ENCODE measurements around the gene CNBP. TPM values are rescaled to one million over a fixed set of nuclear protein-coding genes. Genes with fewer than 3 reads are reported as not detected.
"Not testable (repeated sequence)": the region's sequence is repeated elsewhere in the genome, so short reads cannot be mapped to it uniquely, and the experiment has no call there.

The CNBP gene
- total RNA-seq, 2 experiments from 2014 or later, result 490 to 500 TPM

GRCh38 chr3:129160891-129161859 is 22.5 kb downstream of the CNBP start, which contains the start of gene ISY1:
Gene ISY1 (minus strand): TSS chr3:129161063. CDS start chr3:129160975, 88 bp downstream.
- peak; percentile 91 for DNase-seq
- H3K36me3 Mint-ChIP-seq (ENCODE audit: low read depth), result peaks cover 8% of the 10 kb centered on the region
- no peaks in the 10 kb centered on the region for H3K9me3 Mint-ChIP-seq
- peaks cover 31% of the 10 kb centered on the region for H3K4me1 Mint-ChIP-seq (ENCODE audit: low read depth)
- H3K27me3 Mint-ChIP-seq (ENCODE audit: low read depth), result no peaks in the 10 kb centered on the region
- H3K27ac Mint-ChIP-seq, result peak within 1 kb of the TSS; percentile 99
- intact Hi-C loops (cut with micrococcal nuclease), result loop anchor here (1.0 kb wide), 9 partner anchors 23 to 238 kb away; partner anchors contain the start of gene COPG1
- H3K4me3 Mint-ChIP-seq, result peak within 1 kb of the TSS; percentile 87
- CTCF ChIA-PET, result interaction anchor here (0.5 to 4.9 kb wide), 26 partner anchors 10 to 481 kb away, joined by 3 to 60 read pairs (median 6); partner anchors contain the start of genes CNBP, COPG1 and RAB43

- no peak for DNase-seq
- Mint-ChIP-seq H3K36me3 (ENCODE audit: low read depth) (peaks cover 10% of the 10 kb centered on the region), H3K9me3 (no peaks in the 10 kb centered on the region), H3K27me3 (ENCODE audit: low read depth) (no peaks in the 10 kb centered on the region), H3K4me1 (ENCODE audit: low read depth) (peaks cover 2% of the 10 kb centered on the region), H3K4me3 (no peak overlapping the region), H3K27ac (no peak overlapping the region)
- CTCF ChIA-PET, result interaction anchor here (0.8 to 1.7 kb wide), 6 partner anchors 11 to 175 kb away, joined by 3 to 7 read pairs (median 4); no protein-coding TSS in a partner anchor
- intact Hi-C loops (cut with micrococcal nuclease), result no loop called here
Measured at GRCh38 chr3:129144786-129145185, 38.9 kb downstream of the CNBP start.

GRCh38 chr3:129141011-129141410 is 42.7 kb downstream of the CNBP start:
- H3K4me1 Mint-ChIP-seq (ENCODE audit: low read depth); DNase-seq; H3K9me3 Mint-ChIP-seq; intact Hi-C loops (cut with micrococcal nuclease); H3K27me3 Mint-ChIP-seq (ENCODE audit: low read depth); H3K27ac Mint-ChIP-seq; CTCF ChIA-PET; H3K4me3 Mint-ChIP-seq: not testable (repeated sequence)
- peaks cover 12% of the 10 kb centered on the region for H3K36me3 Mint-ChIP-seq (ENCODE audit: low read depth)

DNA sequence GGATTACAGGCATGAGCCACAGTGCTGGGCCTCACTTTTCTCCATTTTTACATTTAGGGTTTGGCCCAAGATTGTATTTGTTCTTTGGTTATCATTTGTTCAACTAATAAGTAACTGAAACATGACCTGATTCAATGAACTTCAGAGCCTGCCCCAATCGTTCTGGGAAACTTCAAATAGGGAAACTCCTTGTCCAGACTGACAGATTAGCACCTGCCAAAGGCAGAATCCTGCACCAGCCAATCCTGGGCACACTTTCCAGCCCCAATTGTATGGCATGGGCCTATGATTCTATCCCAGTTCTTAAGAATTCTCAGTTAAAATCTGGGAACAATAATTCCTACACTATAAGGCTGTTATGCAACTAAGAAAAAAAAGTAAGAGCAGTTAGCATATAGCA is 43.8 kb downstream of the CNBP start:
- no peak for DNase-seq
- CTCF ChIA-PET, result no interaction called here
- H3K27me3 Mint-ChIP-seq (ENCODE audit: low read depth), result no peaks in the 10 kb centered on the region
- H3K9me3 Mint-ChIP-seq, result no peaks in the 10 kb centered on the region
- no peak overlapping the region for H3K4me3 Mint-ChIP-seq
- intact Hi-C loops (cut with micrococcal nuclease), result no loop called here
- H3K36me3 Mint-ChIP-seq (ENCODE audit: low read depth), result peaks cover 9% of the 10 kb centered on the region
- no peak overlapping the region for H3K27ac Mint-ChIP-seq
- H3K4me1 Mint-ChIP-seq (ENCODE audit: low read depth), result no peaks in the 10 kb centered on the region

DNA sequence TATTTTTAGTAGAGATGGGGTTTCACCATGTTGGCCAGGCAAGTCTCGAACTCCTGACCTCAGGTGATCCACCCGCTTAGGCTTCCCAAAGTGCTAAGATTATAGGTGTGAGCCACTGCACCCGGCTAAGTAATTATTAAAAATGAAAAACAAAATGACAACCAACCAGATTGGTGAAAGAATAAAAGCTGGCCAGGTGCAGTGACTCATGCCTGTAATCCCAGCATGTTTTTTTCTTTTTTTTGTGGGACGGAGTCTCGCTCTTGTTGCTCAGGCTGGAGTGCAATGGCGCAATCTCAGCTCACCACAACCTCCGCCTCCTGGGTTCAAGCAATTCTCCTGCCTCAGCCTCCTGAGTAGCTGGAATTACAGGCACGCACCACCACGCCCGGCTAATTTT is 47.4 kb downstream of the CNBP start:
- Mint-ChIP-seq H3K36me3 (ENCODE audit: low read depth) (peaks cover 19% of the 10 kb centered on the region), H3K4me1 (ENCODE audit: low read depth) (peaks cover 11% of the 10 kb centered on the region)
- H3K4me3 Mint-ChIP-seq; H3K9me3 Mint-ChIP-seq; intact Hi-C loops (cut with micrococcal nuclease); H3K27ac Mint-ChIP-seq; H3K27me3 Mint-ChIP-seq (ENCODE audit: low read depth); DNase-seq: not testable (repeated sequence)
- CTCF ChIA-PET, result interaction anchor here (0.6 to 1.3 kb wide), 2 partner anchors 83 to 629 kb away, joined by 4 to 7 read pairs; no protein-coding TSS in a partner anchor

- Mint-ChIP-seq H3K36me3 (ENCODE audit: low read depth) (peaks cover 18% of the 10 kb centered on the region), H3K27ac (peak overlapping the region; percentile 40), H3K4me1 (ENCODE audit: low read depth) (peaks cover 11% of the 10 kb centered on the region), H3K4me3 (no peak overlapping the region), H3K27me3 (ENCODE audit: low read depth) (no peaks in the 10 kb centered on the region), H3K9me3 (no peaks in the 10 kb centered on the region)
- no peak for DNase-seq
- intact Hi-C loops (cut with micrococcal nuclease), result no loop called here
- CTCF ChIA-PET, result interaction anchor here (0.6 to 1.3 kb wide), 5 partner anchors 9 to 162 kb away, joined by 3 to 5 read pairs (median 3); no protein-coding TSS in a partner anchor
Measured at GRCh38 chr3:129132097-129132866, 51.4 kb downstream of the CNBP start.

DNA sequence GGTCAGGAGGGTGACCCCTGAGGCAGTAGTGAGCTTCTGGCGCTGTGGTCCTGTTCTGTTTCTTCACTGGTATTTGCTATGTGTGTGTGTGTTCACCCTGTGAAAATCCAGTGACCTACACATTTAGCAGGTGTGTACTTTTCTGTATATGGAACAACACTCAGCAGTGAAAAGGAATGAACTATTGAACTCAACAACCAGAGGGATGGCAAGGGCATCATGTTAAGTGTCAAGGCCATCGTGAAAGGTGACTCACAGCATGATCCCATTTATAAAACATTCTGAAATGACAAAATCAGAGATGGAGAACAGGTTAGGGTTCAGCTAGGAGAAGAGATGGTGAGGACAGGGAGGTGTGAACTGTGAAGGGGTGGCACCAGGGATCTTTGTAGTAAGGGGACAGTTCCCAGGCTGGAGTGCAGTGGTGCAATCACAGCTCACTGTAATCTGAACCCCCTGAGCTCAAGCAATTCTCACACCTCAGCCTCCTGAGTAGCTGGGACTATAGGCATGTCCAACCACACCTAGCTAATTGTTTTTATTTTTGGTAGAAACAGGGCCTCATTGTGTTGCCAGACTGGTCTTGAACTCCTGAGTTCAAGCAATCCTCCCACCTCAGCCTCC is 52.1 kb downstream of the CNBP start:
- intact Hi-C loops (cut with micrococcal nuclease), result no loop called here
- no peaks in the 10 kb centered on the region for H3K27me3 Mint-ChIP-seq (ENCODE audit: low read depth)

GRCh38 chr3:129130291-129130813 is 53.3 kb downstream of the CNBP start:
- Mint-ChIP-seq H3K4me3 (no peak overlapping the region), H3K27ac (no peak overlapping the region), H3K36me3 (ENCODE audit: low read depth) (peaks cover 15% of the 10 kb centered on the region), H3K9me3 (no peaks in the 10 kb centered on the region), H3K4me1 (ENCODE audit: low read depth) (peaks cover 11% of the 10 kb centered on the region), H3K27me3 (ENCODE audit: low read depth) (no peaks in the 10 kb centered on the region)
- DNase-seq, result no peak
- CTCF ChIA-PET, result interaction anchor here (0.6 to 1.2 kb wide), 3 partner anchors 116 to 469 kb away, joined by 3 to 4 read pairs (median 3); no protein-coding TSS in a partner anchor
- intact Hi-C loops (cut with micrococcal nuclease), result no loop called here

More for the DNA sequence above, 52.1 kb downstream of the CNBP start:
- Mint-ChIP-seq H3K9me3 (no peaks in the 10 kb centered on the region), H3K4me3 (no peak overlapping the region), H3K36me3 (ENCODE audit: low read depth) (peaks cover 17% of the 10 kb centered on the region), H3K4me1 (ENCODE audit: low read depth) (peaks cover 11% of the 10 kb centered on the region), H3K27ac (no peak overlapping the region)
- no peak for DNase-seq
- CTCF ChIA-PET, result interaction anchor here (1.0 to 1.3 kb wide), 4 partner anchors 15 to 161 kb away, joined by 3 to 5 read pairs (median 3); no protein-coding TSS in a partner anchor

- H3K4me3 Mint-ChIP-seq, result no peak overlapping the region
Measured at GRCh38 chr3:129128357-129129155, 55.1 kb downstream of the CNBP start.

GRCh38 chr3:129126726-129127280 is 56.9 kb downstream of the CNBP start:
- Mint-ChIP-seq H3K36me3 (ENCODE audit: low read depth) (peaks cover 6% of the 10 kb centered on the region), H3K4me1 (ENCODE audit: low read depth) (peaks cover 18% of the 10 kb centered on the region), H3K27ac (peak overlapping the region; percentile 21), H3K9me3 (no peaks in the 10 kb centered on the region), H3K4me3 (no peak overlapping the region), H3K27me3 (ENCODE audit: low read depth) (no peaks in the 10 kb centered on the region)
- no peak for DNase-seq
- intact Hi-C loops (cut with micrococcal nuclease), result no loop called here
- CTCF ChIA-PET, result interaction anchor here (0.7 kb wide), 1 partner anchor 11 kb away, joined by 3 read pairs; no protein-coding TSS in a partner anchor

More at GRCh38 chr3:129128357-129129155, 55.1 kb downstream of the CNBP start:
- H3K27ac Mint-ChIP-seq, result no peak overlapping the region
- no peaks in the 10 kb centered on the region for H3K9me3 Mint-ChIP-seq
- peaks cover 11% of the 10 kb centered on the region for H3K4me1 Mint-ChIP-seq (ENCODE audit: low read depth)
- H3K36me3 Mint-ChIP-seq (ENCODE audit: low read depth), result peaks cover 7% of the 10 kb centered on the region
- intact Hi-C loops (cut with micrococcal nuclease), result no loop called here
- no peak for DNase-seq
- CTCF ChIA-PET, result no interaction called here
- H3K27me3 Mint-ChIP-seq (ENCODE audit: low read depth), result no peaks in the 10 kb centered on the region

Measured in activated naive CD4-positive, alpha-beta T cell treated with anti-CD3 and anti-CD28 coated beads for 36 hours (primary cell).